Trophoblast cell (in vitro differentiated cells and primary cell): ENCODE data around the gene LAMTOR3.

Experiments
- DNase-seq, 2 donors: peaks; one replicate each; pipeline ENCODE4 v3.0.0-alpha.2; 2016
- H2AFZ ChIP-seq: 2 replicates; pipeline ENCODE4 v1.6.1; 2013; ENCODE audit warnings: low read length, moderate library complexity, mild to moderate bottlenecking; ENCODE audit not compliant: insufficient read depth, poor library complexity
- H2AK5ac ChIP-seq: 2 replicates; pipeline ENCODE4 v1.6.1; 2013; ENCODE audit warnings: mild to moderate bottlenecking, low read length
- H2BK120ac ChIP-seq: 2 replicates; pipeline ENCODE4 v1.6.1; 2013; ENCODE audit warnings: low read length, mild to moderate bottlenecking, moderate library complexity; ENCODE audit not compliant: insufficient read depth, poor library complexity
- H2BK12ac ChIP-seq: 2 replicates; pipeline ENCODE4 v1.6.1; 2013; ENCODE audit warnings: mild to moderate bottlenecking, low read length, moderate library complexity
- H2BK5ac ChIP-seq: 2 replicates; pipeline ENCODE4 v1.6.1; 2013; ENCODE audit warnings: low read length, low read depth, moderate library complexity, mild to moderate bottlenecking; ENCODE audit not compliant: poor library complexity
- H3K14ac ChIP-seq: 2 replicates; pipeline ENCODE4 v1.6.1; 2013; ENCODE audit warnings: mild to moderate bottlenecking, low read length
- H3K18ac ChIP-seq: 2 replicates; pipeline ENCODE4 v1.6.1; 2013; ENCODE audit warnings: mild to moderate bottlenecking, low read length
- H3K23ac ChIP-seq: 2 replicates; pipeline ENCODE4 v1.6.1; 2013; ENCODE audit warnings: low read length
- H3K27ac ChIP-seq: 2 replicates; pipeline ENCODE4 v1.5.1; 2013; ENCODE audit warnings: low read depth, mild to moderate bottlenecking, inconsistent platforms, low read length, moderate library complexity
- H3K27me3 ChIP-seq: 2 replicates; pipeline ENCODE4 v1.6.1; 2013; ENCODE audit warnings: inconsistent platforms, mild to moderate bottlenecking, low read length, moderate library complexity; ENCODE audit not compliant: insufficient read depth
- H3K36me3 ChIP-seq, 2 experiments: 1 replicate in 1 of 2; 2 replicates in 1 of 2; pipeline ENCODE4 v1.6.1; 2013; ENCODE audit warnings: low read length in 2 of 2, mild to moderate bottlenecking in 2 of 2, moderate library complexity in 1 of 2; ENCODE audit not compliant: insufficient read depth in 2 of 2, control insufficient read depth in 1 of 2
- H3K4ac ChIP-seq: 2 replicates; pipeline ENCODE4 v1.6.1; 2013; ENCODE audit warnings: low read depth, mild to moderate bottlenecking, low read length, moderate library complexity
- H3K4me1 ChIP-seq, 2 experiments: 1 replicate in 1 of 2; 2 replicates in 1 of 2; pipeline ENCODE4 v1.6.1; 2013; ENCODE audit warnings: low read length in 2 of 2, mild to moderate bottlenecking in 2 of 2, moderate library complexity in 1 of 2; ENCODE audit not compliant: insufficient read depth in 2 of 2, control insufficient read depth in 1 of 2
- H3K4me2 ChIP-seq: 2 replicates; pipeline ENCODE4 v1.6.1; 2013; ENCODE audit warnings: inconsistent platforms, mild to moderate bottlenecking, low read length, moderate library complexity
- H3K4me3 ChIP-seq: 2 replicates; pipeline ENCODE4 v1.5.1; 2013; ENCODE audit warnings: mild to moderate bottlenecking, low read depth, low read length, inconsistent platforms
- H3K79me1 ChIP-seq: one replicate; pipeline ENCODE4 v1.6.1; 2013; ENCODE audit warnings: low read length
- H3K79me2 ChIP-seq: 2 replicates; pipeline ENCODE4 v1.6.1; 2013; ENCODE audit warnings: low read length, mild to moderate bottlenecking; ENCODE audit not compliant: control insufficient read depth, insufficient read depth, poor library complexity
- H3K9ac ChIP-seq: 2 replicates; pipeline ENCODE4 v1.6.1; 2013; ENCODE audit warnings: mild to moderate bottlenecking, low read length
- H3K9me3 ChIP-seq: 2 replicates; pipeline ENCODE4 v1.6.1; 2013; ENCODE audit warnings: low read depth, mild to moderate bottlenecking, control low read depth, inconsistent platforms, low read length; ENCODE audit not compliant: insufficient read depth
- H4K12ac ChIP-seq: 2 replicates; pipeline ENCODE4 v1.6.1; 2013; ENCODE audit warnings: low read depth, mild to moderate bottlenecking, low read length, moderate library complexity
- H4K8ac ChIP-seq: 2 replicates; pipeline ENCODE4 v1.6.1; 2013; ENCODE audit warnings: low read depth, mild to moderate bottlenecking, low read length, moderate library complexity
- H4K91ac ChIP-seq: one replicate; pipeline ENCODE4 v1.6.1; 2013; ENCODE audit warnings: low read depth, mild to moderate bottlenecking, low read length, moderate library complexity
- WGBS: extraction: QIAGEN DNeasy Blood & Tissue Kit; methylation state at CpG from one replicate; pipeline ENCODE4 v1.1.7; 2013; ENCODE audit warnings: missing lambda C conversion rate; ENCODE audit not compliant: insufficient read length, insufficient coverage; ENCODE audit errors: extremely low coverage; 5-methylcytosine and 5-hydroxymethylcytosine counted together

LAMTOR3 gene

GRCh38 chr4:99921174-99921573, 26.9 kb upstream of the LAMTOR3 start:
- Histone ChIP-seq H3K4ac (no peak overlapping the region), H3K4me1 (no peaks in the 10 kb centered on the region), H3K36me3 (peaks cover 0 to 8% of the 10 kb centered on the region in 2 experiments), H3K14ac (no peak overlapping the region), H4K91ac (no peak overlapping the region), H3K27me3 (no peaks in the 10 kb centered on the region), H3K9ac (no peak overlapping the region), H3K23ac (no peak overlapping the region), H4K8ac (no peak overlapping the region), H3K79me2 (no peaks in the 10 kb centered on the region), H3K18ac (no peak overlapping the region), H2AK5ac (no peak overlapping the region), H2AFZ (no peak overlapping the region), H3K4me3 (no peak overlapping the region), H3K9me3 (no peaks in the 10 kb centered on the region), H3K79me1 (no peaks in the 10 kb centered on the region), H3K4me2 (no peak overlapping the region), H2BK5ac (no peak overlapping the region), H3K27ac (no peak overlapping the region), H2BK12ac (no peak overlapping the region), H4K12ac (no peak overlapping the region), H2BK120ac (no peak overlapping the region)
- no CpG with 5 or more reads among the region's 3 CpGs for WGBS
- no peak for DNase-seq

- H4K8ac ChIP-seq = no peak overlapping the region
- H3K14ac ChIP-seq = no peak overlapping the region
- no peak overlapping the region for H3K9ac ChIP-seq
- H3K4me1 ChIP-seq = no peaks in the 10 kb centered on the region
- no peak overlapping the region for H2BK5ac ChIP-seq
- H4K91ac ChIP-seq = no peak overlapping the region
- no peak overlapping the region for H3K4me2 ChIP-seq
- H2BK120ac ChIP-seq = no peak overlapping the region
- H2BK12ac ChIP-seq = no peak overlapping the region
- no peak for DNase-seq
- H4K12ac ChIP-seq = no peak overlapping the region
- H3K79me2 ChIP-seq = no peaks in the 10 kb centered on the region
- no peak overlapping the region for H3K4ac ChIP-seq
- WGBS = no CpG with 5 or more reads among the region's 2 CpGs
- no peak overlapping the region for H2AK5ac ChIP-seq
- no peak overlapping the region for H2AFZ ChIP-seq
- H3K27ac ChIP-seq = no peak overlapping the region
- no peaks in the 10 kb centered on the region for H3K79me1 ChIP-seq
- no peaks in the 10 kb centered on the region for H3K27me3 ChIP-seq
- peaks cover 1 to 9% of the 10 kb centered on the region in 2 experiments for H3K36me3 ChIP-seq
- H3K23ac ChIP-seq = no peak overlapping the region
- H3K18ac ChIP-seq = no peak overlapping the region
- no peak overlapping the region for H3K4me3 ChIP-seq
- no peaks in the 10 kb centered on the region for H3K9me3 ChIP-seq
These were observed 24.4 kb upstream of the LAMTOR3 start for GRCh38 chr4:99918656-99919055.

- Histone ChIP-seq H3K4me1 (no peaks in the 10 kb centered on the region), H2BK12ac (no peak overlapping the region), H3K9me3 (no peaks in the 10 kb centered on the region), H3K27me3 (no peaks in the 10 kb centered on the region), H3K4me2 (no peak overlapping the region), H2AK5ac (no peak overlapping the region), H3K4ac (no peak overlapping the region), H4K12ac (no peak overlapping the region), H3K4me3 (no peak overlapping the region), H3K9ac (no peak overlapping the region), H3K79me2 (no peaks in the 10 kb centered on the region), H3K79me1 (no peaks in the 10 kb centered on the region), H3K18ac (no peak overlapping the region), H4K91ac (no peak overlapping the region), H3K27ac (no peak overlapping the region), H4K8ac (no peak overlapping the region), H2BK5ac (no peak overlapping the region), H3K14ac (no peak overlapping the region), H3K23ac (no peak overlapping the region), H3K36me3 (peaks cover 1 to 9% of the 10 kb centered on the region in 2 experiments), H2AFZ (no peak overlapping the region), H2BK120ac (no peak overlapping the region)
- WGBS = no CpG with 5 or more reads among the region's 3 CpGs
- no peak for DNase-seq
These were observed 23.3 kb upstream of the LAMTOR3 start for GRCh38 chr4:99917575-99917974.

- Histone ChIP-seq H3K9ac (no peak overlapping the region), H3K23ac (no peak overlapping the region), H4K12ac (no peak overlapping the region), H4K8ac (no peak overlapping the region), H3K9me3 (no peaks in the 10 kb centered on the region), H2BK5ac (no peak overlapping the region), H3K4me3 (no peak overlapping the region), H3K79me2 (no peaks in the 10 kb centered on the region), H3K4me2 (no peak overlapping the region), H3K27ac (no peak overlapping the region), H3K18ac (no peak overlapping the region), H2BK120ac (no peak overlapping the region), H3K79me1 (no peaks in the 10 kb centered on the region), H2BK12ac (no peak overlapping the region), H2AFZ (no peak overlapping the region), H3K14ac (no peak overlapping the region), H4K91ac (no peak overlapping the region), H3K36me3 (peaks cover 1 to 12% of the 10 kb centered on the region in 2 experiments), H3K27me3 (no peaks in the 10 kb centered on the region), H3K4me1 (no peaks in the 10 kb centered on the region), H2AK5ac (no peak overlapping the region), H3K4ac (no peak overlapping the region)
- no peak for DNase-seq
- WGBS = no CpG with 5 or more reads among the region's 2 CpGs
These were observed 21.2 kb upstream of the LAMTOR3 start for GRCh38 chr4:99915449-99915848.
